HG03571 (cell line): ENCODE measurements around the gene SLC4A1AP.

Experiments
- ATAC-seq: cut with Tn5 transposase; IDR thresholded peaks from one replicate; pipeline ENCODE4 v1.9.1; 2021; ENCODE audit not compliant: unreplicated experiment

SLC4A1AP gene

GRCh38 chr2:27702302-27702701 lies 38.6 kb downstream of the SLC4A1AP start:
- no peak for ATAC-seq

GRCh38 chr2:27703638-27704341 lies 40.1 kb downstream of the SLC4A1AP start:
- ATAC-seq: no peak

- no peak for ATAC-seq
These were observed 40.7 kb downstream of the SLC4A1AP start for GRCh38 chr2:27704342-27704876.

- no peak for ATAC-seq
These were observed 42.3 kb downstream of the SLC4A1AP start for GRCh38 chr2:27705851-27706622.

- ATAC-seq: no peak
These were observed 44.0 kb downstream of the SLC4A1AP start for GRCh38 chr2:27707462-27708256.

GRCh38 chr2:27708257-27708654 lies 44.6 kb downstream of the SLC4A1AP start:
- no peak for ATAC-seq

- ATAC-seq: no peak
These were observed 45.0 kb downstream of the SLC4A1AP start for GRCh38 chr2:27708666-27709065.

GRCh38 chr2:27709326-27709725 lies 45.6 kb downstream of the SLC4A1AP start:
- no peak for ATAC-seq

- no peak for ATAC-seq
These were observed 46.4 kb downstream of the SLC4A1AP start for GRCh38 chr2:27709960-27710575.

GRCh38 chr2:27710640-27711430 lies 47.1 kb downstream of the SLC4A1AP start:
- ATAC-seq: no peak

- ATAC-seq: no peak
These were observed 48.1 kb downstream of the SLC4A1AP start for GRCh38 chr2:27711804-27712203.

GRCh38 chr2:27712522-27712921 lies 48.8 kb downstream of the SLC4A1AP start:
- ATAC-seq: no peak

- ATAC-seq: no peak
These were observed 49.5 kb downstream of the SLC4A1AP start for GRCh38 chr2:27713201-27713600.

GRCh38 chr2:27714053-27714452 lies 50.4 kb downstream of the SLC4A1AP start:
- no peak for ATAC-seq

GRCh38 chr2:27714851-27715291 lies 51.2 kb downstream of the SLC4A1AP start:
- no peak for ATAC-seq

- no peak for ATAC-seq
These were observed 51.9 kb downstream of the SLC4A1AP start for GRCh38 chr2:27715318-27716210.

GRCh38 chr2:27716301-27717069 lies 52.8 kb downstream of the SLC4A1AP start:
- no peak for ATAC-seq

GRCh38 chr2:27717070-27717795 lies 53.5 kb downstream of the SLC4A1AP start:
- no peak for ATAC-seq
